Keratinocyte (primary cell): ENCODE measurements around the gene GAGE1. TPM values are rescaled to one million over a fixed set of nuclear protein-coding genes. Genes with fewer than 3 reads are reported as not detected.

Source experiments
- DNase-seq: peaks from one replicate; pipeline ENCODE4 v3.0.0-alpha.2; 2011; ENCODE audit warnings: low read depth, missing footprints, low spot score
- FAIRE-seq: peaks from 2 replicates; lab custom pipeline; 2011; peaks lifted over from hg19 to GRCh38; lab: Jason Lieb, UNC
- H2AFZ ChIP-seq: 2 replicates; pipeline ENCODE4 v1.6.0; 2012; ENCODE audit warnings: low read length, control low read depth, inconsistent platforms; ENCODE audit not compliant: control insufficient read depth
- H3K27ac ChIP-seq: 2 replicates; pipeline ENCODE4 v1.5.1; 2011; ENCODE audit warnings: low read length; ENCODE audit not compliant: control insufficient read depth, insufficient read depth
- H3K27me3 ChIP-seq: 3 replicates; pipeline ENCODE4 v1.6.0; 2011; ENCODE audit warnings: low read length; ENCODE audit not compliant: control insufficient read depth, insufficient read depth; ENCODE audit errors: extremely low read depth
- H3K36me3 ChIP-seq, 2 experiments: 2 replicates in 1 of 2; 3 replicates in 1 of 2; pipeline ENCODE4 v1.5.1; 2011; ENCODE audit warnings: low read length in 2 of 2, mild to moderate bottlenecking in 1 of 2; ENCODE audit not compliant: control insufficient read depth in 2 of 2, insufficient read depth in 2 of 2; ENCODE audit errors: extremely low read depth in 1 of 2
- H3K4me1 ChIP-seq: 3 replicates; pipeline ENCODE4 v1.5.1; 2011; ENCODE audit warnings: low read length; ENCODE audit not compliant: control insufficient read depth, insufficient read depth; ENCODE audit errors: extremely low read depth
- H3K4me2 ChIP-seq: 3 replicates; pipeline ENCODE4 v1.6.0; 2011; ENCODE audit warnings: low read depth, low read length; ENCODE audit not compliant: control insufficient read depth, insufficient read depth; ENCODE audit errors: extremely low read depth
- H3K4me3 ChIP-seq, 3 experiments: fragments of 200-600 bp in 1 of 3; sonication (generic) in 1 of 3; 2 replicates in 2 of 3; 3 replicates in 1 of 3; pipeline ENCODE4 v1.5.1; 2011 to 2016; ENCODE audit warnings: low read length in 3 of 3, mild to moderate bottlenecking in 3 of 3, control low read depth in 2 of 3, inconsistent platforms in 1 of 3, low read depth in 1 of 3, mixed read lengths in 1 of 3, mixed run types in 1 of 3, moderate library complexity in 1 of 3; ENCODE audit not compliant: control insufficient read depth in 2 of 3, insufficient read depth in 2 of 3; ENCODE audit errors: extremely low read depth in 1 of 3
- H3K79me2 ChIP-seq: 2 replicates; pipeline ENCODE4 v1.6.0; 2012; ENCODE audit warnings: low read length; ENCODE audit not compliant: control insufficient read depth, insufficient read depth
- H3K9ac ChIP-seq: 3 replicates; pipeline ENCODE4 v1.6.0; 2011; ENCODE audit warnings: low read length; ENCODE audit not compliant: control insufficient read depth, insufficient read depth; ENCODE audit errors: extremely low read depth
- H3K9me1 ChIP-seq: 3 replicates; pipeline ENCODE4 v1.6.0; 2011; ENCODE audit warnings: low read length; ENCODE audit not compliant: control insufficient read depth, insufficient read depth; ENCODE audit errors: extremely low read depth
- H3K9me3 ChIP-seq: 2 replicates; pipeline ENCODE4 v1.5.1; 2012; ENCODE audit warnings: low read depth, low read length; ENCODE audit not compliant: control insufficient read depth
- H4K20me1 ChIP-seq: 3 replicates; pipeline ENCODE4 v1.6.0; 2011; ENCODE audit warnings: low read length; ENCODE audit not compliant: control insufficient read depth, insufficient read depth; ENCODE audit errors: extremely low read depth
- CTCF ChIP-seq, 3 experiments: IDR thresholded peaks in 1 of 3; conservative IDR thresholded peaks in 1 of 3; optimal IDR thresholded peaks in 1 of 3; 2 replicates in 2 of 3; 3 replicates in 1 of 3; pipeline versions ENCODE3 to v1.5.1; 2011; ENCODE audit warnings: low read length in 3 of 3, mild to moderate bottlenecking in 3 of 3, moderate library complexity in 2 of 3, control low read depth in 1 of 3, inconsistent platforms in 1 of 3; ENCODE audit not compliant: insufficient read depth in 2 of 3; ENCODE audit errors: extremely low read depth in 1 of 3
- EZH2 ChIP-seq: IDR thresholded peaks from one replicate; pipeline ENCODE4 v1.6.1; 2012; ENCODE audit warnings: inconsistent platforms, mild to moderate bottlenecking, low read length, moderate library complexity
- dilution Hi-C: fragments of 300-500 bp; cut with MboI; formaldehyde crosslinking; loops from one replicate; pipeline ENCODE4 v1.7.0; 2020; ENCODE audit warnings: low sequenced_read_pairs; ENCODE audit not compliant: extremely low pct_ligation_motif_present
- polyA plus RNA-seq, 5 experiments: library from polyadenylated mRNA; depleted of rRNA in 3 of 5; stranded (reverse) in 3 of 5; stranded (forward) in 1 of 5; unstranded in 1 of 5; fragments of >200 nt; gene quantifications; 1 replicate in 1 of 5; 2 replicates in 3 of 5; 3 replicates in 1 of 5; pipeline versions ENCODE4 v1.2.1 to v1.2.3, GENCODE V29; 2011 to 2012; ENCODE audit warnings: missing spikeins in 2 of 5, low read depth in 1 of 5, low replicate concordance in 1 of 5

GAGE1 gene
- polyA plus RNA-seq, 1 donor (not counting 4 experiments of a cell fraction or from before 2014, with no cell fraction given) = not detected

GRCh38 chrX:49627086-49627777 is 28.4 kb downstream of the GAGE1 start:
- FAIRE-seq = no peak

GRCh38 chrX:49644991-49645637 is 46.3 kb downstream of the GAGE1 start:
- no peak overlapping the region for H3K4me3 ChIP-seq
- TF ChIP-seq EZH2 (no peak), CTCF (optimal IDR thresholded peaks at IDR 0.05 in 1 of 3, IDR thresholded peaks at IDR 0.05 in 1 of 3, conservative IDR thresholded peaks at IDR 0.05 in 1 of 3; ENCODE audit: extremely low read depth in 1 of 3, insufficient read depth in 2 of 3, low read length in 3 of 3) (no peak)
- no peak for DNase-seq
- no peak overlapping the region for H3K9ac ChIP-seq
- no peak overlapping the region for H3K4me2 ChIP-seq
- no peaks in the 10 kb centered on the region for H3K27me3 ChIP-seq
- H3K27ac ChIP-seq = no peak overlapping the region
- no peaks in the 10 kb centered on the region for H3K9me3 ChIP-seq
- no peaks in the 10 kb centered on the region for H3K9me1 ChIP-seq
- H3K36me3 ChIP-seq = no peaks in the 10 kb centered on the region
- H4K20me1 ChIP-seq = no peaks in the 10 kb centered on the region
- dilution Hi-C loops = no loop called here
- H3K4me1 ChIP-seq = no peaks in the 10 kb centered on the region
- no peak for FAIRE-seq
- H3K79me2 ChIP-seq = no peaks in the 10 kb centered on the region
- H2AFZ ChIP-seq = no peak overlapping the region

More at GRCh38 chrX:49627086-49627777, 28.4 kb downstream of the GAGE1 start:
- Histone ChIP-seq H4K20me1 (no peaks in the 10 kb centered on the region), H3K4me1 (no peaks in the 10 kb centered on the region), H3K9me3 (peaks cover 2% of the 10 kb centered on the region), H3K4me3 (no peak overlapping the region), H3K9me1 (no peaks in the 10 kb centered on the region), H2AFZ (no peak overlapping the region), H3K36me3 (no peaks in the 10 kb centered on the region), H3K27ac (no peak overlapping the region), H3K27me3 (no peaks in the 10 kb centered on the region), H3K79me2 (no peaks in the 10 kb centered on the region), H3K9ac (no peak overlapping the region), H3K4me2 (no peak overlapping the region)
- TF ChIP-seq CTCF (optimal IDR thresholded peaks at IDR 0.05 in 1 of 3, IDR thresholded peaks at IDR 0.05 in 1 of 3, conservative IDR thresholded peaks at IDR 0.05 in 1 of 3; ENCODE audit: extremely low read depth in 1 of 3, insufficient read depth in 2 of 3, low read length in 3 of 3) (peak; percentile 16 to 58 (median 21)), EZH2 (no peak)
- dilution Hi-C loops = no loop called here
- no peak for DNase-seq
